GM21825 (cell line): ENCODE results near the gene CDADC1.
A peak's percentile ranks its signal among the peaks of the same experiment; 100 is the strongest.

Source experiments
- ATAC-seq: cut with Tn5 transposase; IDR thresholded peaks from one replicate; pipeline ENCODE4 v1.9.1; 2021; ENCODE audit warnings: mild to moderate bottlenecking, moderate library complexity; ENCODE audit not compliant: unreplicated experiment

Gene CDADC1

GRCh38 chr13:49247643-49248621 lies at the start of gene CDADC1:
CDADC1 (plus strand) TSS chr13:49247925; CDS start chr13:49248038, 113 bp downstream.
- peak; percentile 94 for ATAC-seq

GRCh38 chr13:49206641-49207040 lies 41.1 kb upstream of the CDADC1 start:
- ATAC-seq: no peak

GRCh38 chr13:49208619-49209018 lies 39.1 kb upstream of the CDADC1 start:
- no peak for ATAC-seq

GRCh38 chr13:49210114-49210513 lies 37.6 kb upstream of the CDADC1 start:
- no peak for ATAC-seq

GRCh38 chr13:49210669-49211068 lies 37.1 kb upstream of the CDADC1 start:
- no peak for ATAC-seq

- ATAC-seq: no peak
Observed at GRCh38 chr13:49213539-49213938, 34.2 kb upstream of the CDADC1 start.

- no peak for ATAC-seq
Observed at GRCh38 chr13:49213997-49214916, 33.5 kb upstream of the CDADC1 start.

GRCh38 chr13:49214917-49215376 lies 32.8 kb upstream of the CDADC1 start:
- peak; percentile 51 for ATAC-seq

GRCh38 chr13:49216334-49216733 lies 31.4 kb upstream of the CDADC1 start:
- ATAC-seq: no peak

- no peak for ATAC-seq
Observed at GRCh38 chr13:49217962-49218492, 29.7 kb upstream of the CDADC1 start.

GRCh38 chr13:49218493-49219051 lies 29.2 kb upstream of the CDADC1 start:
- no peak for ATAC-seq

GRCh38 chr13:49219647-49220035 lies 28.1 kb upstream of the CDADC1 start:
- no peak for ATAC-seq

- no peak for ATAC-seq
Observed at GRCh38 chr13:49220036-49220855, 27.5 kb upstream of the CDADC1 start, which contains the start of gene MLNR. MLNR (plus strand) TSS chr13:49220338; CDS start chr13:49220338, 0 bp downstream.

- ATAC-seq: no peak
Observed at GRCh38 chr13:49220856-49221589, 26.7 kb upstream of the CDADC1 start.

- no peak for ATAC-seq
Observed at GRCh38 chr13:49221590-49221965, 26.1 kb upstream of the CDADC1 start.

- no peak for ATAC-seq
Observed at GRCh38 chr13:49225223-49226042, 22.3 kb upstream of the CDADC1 start.

- ATAC-seq: no peak
Observed at GRCh38 chr13:49226613-49227012, 21.1 kb upstream of the CDADC1 start.

- no peak for ATAC-seq
Observed at GRCh38 chr13:49234741-49235140, 13.0 kb upstream of the CDADC1 start.
